ENCODE results near the gene BUD23. TPM values are rescaled to one million over a fixed set of nuclear protein-coding genes. Genes with fewer than 3 reads are reported as not detected.

Gene BUD23
- total and polyA plus RNA-seq, 9 of the 15 experiments (the other 6 are each of a cell fraction or from before 2014, with no cell fraction given) = 79.5 to 270 (median 150) TPM

GRCh38 chr7:73683056-73683787 is at the start of gene BUD23, which contains the start of gene DNAJC30 (continued):
- TF ChIP-seq AFF4 (CRISPR knock-in tag; IDR thresholded peaks at IDR 0.05) (0 out of 2 replicates have a peak, but pooled peaks have one; percentile 39), SRF (CRISPR knock-in tag; IDR thresholded peaks at IDR 0.05) (no peak), ZNF133 (CRISPR knock-in tag; IDR thresholded peaks at IDR 0.05) (no peak), ATF1 (CRISPR knock-in tag; IDR thresholded peaks at IDR 0.05) (peak; percentile 92), ATF1 (tag; IDR thresholded peaks at IDR 0.05) (peak; percentile 99), ATF3 (IDR thresholded peaks at IDR 0.05) (peak; percentile 36; the same call in 1 of the 2 replicates), ATF3 (CRISPR knock-in tag; conservative IDR thresholded peaks at IDR 0.05) (0 out of 2 replicates have a peak, but pooled peaks have one; percentile 63), ZNF583 (CRISPR knock-in tag; IDR thresholded peaks at IDR 0.05) (no peak), KLF13 (tag; IDR thresholded peaks at IDR 0.05; ENCODE audit: borderline replicate concordance, low read depth) (no peak), FOXJ3 (CRISPR knock-in tag; IDR thresholded peaks at IDR 0.05) (no peak), POLR2A (conservative IDR thresholded peaks at IDR 0.05) (peak; percentile 97), ZNF707 (CRISPR knock-in tag; conservative IDR thresholded peaks at IDR 0.05) (no peak), BRF1 (IDR thresholded peaks at IDR 0.05; ENCODE audit: borderline replicate concordance, extremely low read depth, insufficient read length) (no peak), ZBTB9 (CRISPR knock-in tag; IDR thresholded peaks at IDR 0.05) (no peak), ESRRB (CRISPR knock-in tag; IDR thresholded peaks at IDR 0.05; ENCODE audit: borderline replicate concordance) (no peak), XRCC3 (IDR thresholded peaks at IDR 0.05) (no peak), ZNF184 (CRISPR knock-in tag; IDR thresholded peaks at IDR 0.05) (no peak), MBD1 (CRISPR knock-in tag; IDR thresholded peaks at IDR 0.05) (no peak), HDAC3 (IDR thresholded peaks at IDR 0.05; ENCODE audit: borderline replicate concordance, partially characterized antibody) (no peak), TBP (optimal IDR thresholded peaks at IDR 0.05; ENCODE audit: low read depth, low read length) (peak; percentile 95), FOXM1 (IDR thresholded peaks at IDR 0.05; ENCODE audit: low read depth) (0 out of 2 replicates have a peak, but pooled peaks have one; percentile 19), FOXM1 (CRISPR knock-in tag; IDR thresholded peaks at IDR 0.05; ENCODE audit: low read depth) (no peak)
